NCI-H2029 treated with DMSO at 0.1 percent for 48 hours (cell line): ENCODE results near the gene HBA1.
"Not testable (repeated sequence)": the region's sequence is repeated elsewhere in the genome, so short reads cannot be mapped to it uniquely, and the experiment has no call there.

Source experiments
- DNase-seq: peaks from one replicate; lab custom pipeline; 2025; lab: John Stamatoyannopoulos, UW

The HBA1 gene

DNA sequence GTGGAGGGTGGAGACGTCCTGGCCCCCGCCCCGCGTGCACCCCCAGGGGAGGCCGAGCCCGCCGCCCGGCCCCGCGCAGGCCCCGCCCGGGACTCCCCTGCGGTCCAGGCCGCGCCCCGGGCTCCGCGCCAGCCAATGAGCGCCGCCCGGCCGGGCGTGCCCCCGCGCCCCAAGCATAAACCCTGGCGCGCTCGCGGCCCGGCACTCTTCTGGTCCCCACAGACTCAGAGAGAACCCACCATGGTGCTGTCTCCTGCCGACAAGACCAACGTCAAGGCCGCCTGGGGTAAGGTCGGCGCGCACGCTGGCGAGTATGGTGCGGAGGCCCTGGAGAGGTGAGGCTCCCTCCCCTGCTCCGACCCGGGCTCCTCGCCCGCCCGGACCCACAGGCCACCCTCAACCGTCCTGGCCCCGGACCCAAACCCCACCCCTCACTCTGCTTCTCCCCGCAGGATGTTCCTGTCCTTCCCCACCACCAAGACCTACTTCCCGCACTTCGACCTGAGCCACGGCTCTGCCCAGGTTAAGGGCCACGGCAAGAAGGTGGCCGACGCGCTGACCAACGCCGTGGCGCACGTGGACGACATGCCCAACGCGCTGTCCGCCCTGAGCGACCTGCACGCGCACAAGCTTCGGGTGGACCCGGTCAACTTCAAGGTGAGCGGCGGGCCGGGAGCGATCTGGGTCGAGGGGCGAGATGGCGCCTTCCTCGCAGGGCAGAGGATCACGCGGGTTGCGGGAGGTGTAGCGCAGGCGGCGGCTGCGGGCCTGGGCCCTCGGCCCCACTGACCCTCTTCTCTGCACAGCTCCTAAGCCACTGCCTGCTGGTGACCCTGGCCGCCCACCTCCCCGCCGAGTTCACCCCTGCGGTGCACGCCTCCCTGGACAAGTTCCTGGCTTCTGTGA is at the start of gene HBA1:
Gene HBA1, plus strand, starts transcription at position 204 of the 906 bp plus-strand sequence. Its CDS starts 37 bp downstream, at position 241.
- not testable (repeated sequence) for DNase-seq

GRCh38 chr16:129075-129474 is 47.4 kb upstream of the HBA1 start:
- no peak for DNase-seq

- no peak for DNase-seq
Measured at GRCh38 chr16:130533-131173, 45.8 kb upstream of the HBA1 start.

GRCh38 chr16:132120-132519 is 44.4 kb upstream of the HBA1 start:
- DNase-seq: no peak

GRCh38 chr16:133716-134115 is 42.8 kb upstream of the HBA1 start:
- DNase-seq: no peak

DNA sequence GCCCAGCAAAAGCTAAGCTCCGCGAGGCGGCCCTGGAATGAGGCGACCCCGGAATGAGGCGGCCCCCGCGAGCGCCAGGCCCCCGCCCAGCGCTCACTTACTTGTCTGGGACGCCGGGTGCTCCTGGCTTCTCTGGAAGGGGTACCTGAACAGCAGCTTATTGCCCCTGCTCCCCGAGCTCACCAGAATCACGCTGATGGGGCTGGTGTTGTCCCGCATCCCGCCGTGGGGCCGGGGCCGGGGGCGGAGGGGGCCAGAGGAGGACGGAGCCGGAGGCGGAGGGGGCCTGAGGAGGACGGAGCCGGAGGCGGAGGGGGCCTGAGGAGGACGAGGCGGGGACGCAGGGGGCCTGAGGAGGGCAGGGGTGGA is 38.4 kb upstream of the HBA1 start:
- DNase-seq: no peak

- DNase-seq: no peak
Measured at GRCh38 chr16:140175-140857, 36.2 kb upstream of the HBA1 start.

DNA sequence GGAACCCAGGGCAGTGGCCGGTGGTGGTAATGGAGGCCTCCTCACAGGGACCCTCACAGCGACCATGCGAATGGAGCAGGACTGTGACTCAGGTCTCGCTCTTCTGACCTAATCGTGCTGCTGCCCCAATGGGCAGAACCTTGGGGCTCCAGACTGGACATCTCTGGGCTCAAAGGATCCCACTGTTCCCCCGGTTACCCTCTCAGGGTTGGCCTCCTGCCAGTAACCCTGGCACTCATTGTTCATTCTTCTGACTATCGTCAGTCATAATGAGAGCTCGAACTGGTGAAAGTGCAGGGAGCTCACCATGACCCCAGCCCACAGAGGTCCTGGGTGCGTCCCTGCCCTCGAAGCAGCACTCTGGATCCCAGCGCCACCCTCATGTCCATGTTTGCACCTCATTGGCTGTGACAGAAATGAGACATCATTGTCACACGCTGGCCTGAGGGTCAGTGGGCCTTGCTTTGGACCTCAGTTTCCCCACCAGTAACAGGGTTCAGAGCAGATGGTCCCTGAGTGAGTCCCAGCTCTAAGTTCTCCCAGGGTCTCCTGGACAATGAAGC is 34.0 kb upstream of the HBA1 start:
- no peak for DNase-seq

DNA sequence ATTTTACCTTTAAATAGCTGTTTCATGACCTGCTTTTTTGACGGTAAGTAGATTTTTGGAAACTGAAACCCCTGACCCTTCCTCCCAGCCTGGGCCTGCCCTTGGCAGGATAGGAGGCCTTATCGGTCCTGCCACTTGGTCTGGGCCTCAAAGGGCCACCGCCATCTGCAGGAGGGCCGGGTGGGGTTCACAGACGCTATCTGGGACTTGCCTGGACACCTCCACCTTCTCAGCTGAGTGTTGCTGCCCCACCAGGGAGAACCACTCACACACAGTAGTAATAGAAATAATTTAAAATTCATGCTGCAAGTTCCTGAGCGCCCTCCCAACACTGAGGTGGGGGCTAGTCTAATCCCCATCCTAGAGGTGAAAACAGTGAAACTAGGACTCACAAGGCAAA is 33.4 kb upstream of the HBA1 start:
- no peak for DNase-seq

DNA sequence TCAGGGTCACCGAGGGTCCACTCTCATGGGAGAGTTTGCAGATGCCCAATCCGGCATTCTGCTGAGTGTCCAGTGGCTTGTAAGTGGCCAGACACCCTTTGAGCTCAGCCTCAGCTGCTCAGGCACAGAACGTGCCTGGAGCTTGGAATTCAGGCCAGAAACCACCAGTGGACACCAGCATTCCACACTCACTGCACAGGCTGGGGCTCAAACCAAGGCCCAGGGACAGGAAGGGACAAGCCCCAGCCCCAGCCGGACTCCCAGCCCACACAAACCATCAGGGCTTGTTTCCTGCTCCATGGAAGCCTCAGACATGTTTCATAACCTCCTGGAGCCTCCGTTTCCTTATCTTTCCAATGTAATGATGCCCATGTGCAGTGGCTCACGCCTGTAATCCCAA is 33.0 kb upstream of the HBA1 start:
- no peak for DNase-seq

DNA sequence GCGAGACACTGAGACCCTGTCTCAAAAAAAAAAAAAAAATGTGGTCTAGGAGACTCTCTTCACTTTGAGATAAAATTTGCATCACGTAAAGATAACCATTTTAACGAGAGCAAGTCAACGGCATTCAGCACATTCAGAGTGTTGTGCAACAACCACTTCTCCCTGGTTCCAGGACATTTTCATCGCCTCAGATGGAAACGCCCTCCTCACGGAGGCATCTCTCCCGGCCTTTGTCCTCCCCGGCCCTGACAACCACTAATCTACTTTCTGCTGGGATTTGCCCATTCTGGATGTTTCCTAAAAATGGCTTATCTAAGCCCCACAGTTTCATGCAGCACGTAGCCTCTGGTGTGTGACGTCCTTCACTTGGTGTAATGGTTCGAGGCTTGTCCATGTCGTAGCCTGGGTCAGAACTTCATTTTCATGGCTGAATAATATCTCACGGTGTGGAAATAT is 31.7 kb upstream of the HBA1 start:
- DNase-seq: no peak

- DNase-seq: no peak
Measured at GRCh38 chr16:146646-147045, 29.8 kb upstream of the HBA1 start.

DNA sequence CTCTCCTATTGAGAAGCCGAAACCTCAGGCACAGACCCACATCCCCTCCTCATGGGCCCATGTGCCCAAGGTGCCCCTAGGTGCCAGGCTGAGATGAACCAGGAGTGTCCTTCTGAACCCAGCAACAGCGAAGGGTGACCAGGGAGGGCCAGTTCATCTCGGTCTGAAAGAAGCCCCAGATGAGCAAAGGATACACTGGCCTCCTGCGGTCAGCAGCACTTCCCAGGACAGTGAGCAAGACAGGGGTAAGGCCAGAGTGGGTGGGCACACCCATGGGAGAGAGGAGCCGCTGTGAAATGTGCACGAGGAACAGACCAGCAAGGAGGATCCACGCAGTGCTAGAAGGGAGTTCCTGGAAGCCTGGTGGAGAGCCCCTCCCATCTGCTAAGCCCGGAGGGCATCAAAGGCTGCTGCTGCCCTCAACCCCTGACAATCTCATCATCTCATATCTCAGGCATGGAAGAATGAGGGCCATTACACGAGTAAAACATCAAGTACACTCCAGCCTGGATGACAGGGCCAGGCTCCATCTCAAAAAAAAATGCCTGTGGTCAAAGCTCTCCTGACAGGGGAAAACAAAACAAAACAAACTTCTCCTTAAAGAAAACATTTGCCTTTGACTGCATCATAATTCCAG is 27.3 kb upstream of the HBA1 start:
- no peak for DNase-seq

DNA sequence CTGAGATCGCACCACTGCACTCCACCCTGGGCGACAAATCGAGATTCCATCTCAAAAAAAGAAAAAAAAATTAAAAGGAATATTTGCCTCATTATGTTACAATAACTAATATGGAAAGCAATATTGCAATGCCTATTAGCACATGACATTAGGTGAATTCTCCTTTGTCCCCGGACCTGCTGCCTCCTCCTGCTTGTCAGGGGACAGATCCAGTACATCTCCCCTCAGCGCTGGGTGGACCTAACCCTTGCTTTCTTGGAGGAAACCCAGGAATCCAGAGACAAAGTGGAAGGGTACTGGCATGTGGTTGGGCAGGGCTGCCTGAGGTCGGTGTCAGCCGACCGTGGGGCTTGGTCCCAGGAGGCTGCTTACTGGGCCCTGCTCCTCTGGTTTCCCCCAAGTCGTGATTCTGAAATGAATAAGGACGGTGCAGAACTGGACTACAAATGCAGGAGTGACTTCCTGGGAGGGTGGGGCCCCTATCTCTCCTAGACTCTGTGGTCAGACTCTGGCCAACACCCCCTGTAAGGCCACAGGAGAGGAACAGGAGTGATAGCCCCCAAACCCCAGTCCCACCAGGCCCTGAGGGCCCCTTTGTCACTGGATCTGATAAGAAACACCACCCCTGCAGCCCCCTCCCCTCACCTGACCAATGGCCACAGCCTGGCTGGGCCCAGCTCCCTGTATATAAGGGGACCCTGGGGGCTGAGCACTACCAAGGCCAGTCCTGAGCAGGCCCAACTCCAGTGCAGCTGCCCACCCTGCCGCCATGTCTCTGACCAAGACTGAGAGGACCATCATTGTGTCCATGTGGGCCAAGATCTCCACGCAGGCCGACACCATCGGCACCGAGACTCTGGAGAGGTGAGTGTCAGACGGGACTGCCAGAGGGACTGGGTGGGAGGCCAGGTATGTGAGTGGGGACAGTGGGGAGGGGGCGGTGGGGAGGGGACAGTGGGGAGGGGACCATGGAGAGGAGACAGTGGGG is 24.0 kb upstream of the HBA1 start, which contains the start of gene HBZ:
Gene HBZ, plus strand, starts transcription at position 504 of the 988 bp plus-strand sequence. Its CDS starts 266 bp downstream, at position 770.
- DNase-seq: no peak

GRCh38 chr16:153129-153521 is 23.4 kb upstream of the HBA1 start:
- DNase-seq: not testable (repeated sequence)

DNA sequence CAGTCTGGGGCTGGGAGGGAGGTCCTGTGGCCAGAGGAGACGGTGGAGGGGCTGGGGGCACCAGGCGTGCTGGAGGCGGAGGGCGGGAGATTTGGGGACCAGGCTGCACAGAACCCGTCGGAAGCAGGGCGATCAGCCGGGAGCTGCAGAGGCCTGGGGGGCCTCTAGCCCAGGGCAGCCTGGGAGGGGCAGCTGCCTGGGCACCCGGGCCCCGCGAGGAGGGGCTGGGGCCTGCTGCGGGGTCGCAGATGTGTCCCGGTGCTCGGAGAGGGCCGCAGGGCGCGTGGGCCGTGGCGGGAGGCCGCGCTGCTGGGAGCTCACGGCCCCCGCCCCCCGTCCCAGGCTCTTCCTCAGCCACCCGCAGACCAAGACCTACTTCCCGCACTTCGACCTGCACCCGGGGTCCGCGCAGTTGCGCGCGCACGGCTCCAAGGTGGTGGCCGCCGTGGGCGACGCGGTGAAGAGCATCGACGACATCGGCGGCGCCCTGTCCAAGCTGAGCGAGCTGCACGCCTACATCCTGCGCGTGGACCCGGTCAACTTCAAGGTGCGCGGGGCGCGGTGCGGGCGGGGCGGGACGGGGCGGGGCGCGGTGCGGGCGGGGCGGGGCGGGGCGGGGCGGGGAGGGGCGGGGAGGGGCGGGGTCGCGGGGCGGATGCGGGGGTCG is 22.8 kb upstream of the HBA1 start:
- DNase-seq: not testable (repeated sequence)

DNA sequence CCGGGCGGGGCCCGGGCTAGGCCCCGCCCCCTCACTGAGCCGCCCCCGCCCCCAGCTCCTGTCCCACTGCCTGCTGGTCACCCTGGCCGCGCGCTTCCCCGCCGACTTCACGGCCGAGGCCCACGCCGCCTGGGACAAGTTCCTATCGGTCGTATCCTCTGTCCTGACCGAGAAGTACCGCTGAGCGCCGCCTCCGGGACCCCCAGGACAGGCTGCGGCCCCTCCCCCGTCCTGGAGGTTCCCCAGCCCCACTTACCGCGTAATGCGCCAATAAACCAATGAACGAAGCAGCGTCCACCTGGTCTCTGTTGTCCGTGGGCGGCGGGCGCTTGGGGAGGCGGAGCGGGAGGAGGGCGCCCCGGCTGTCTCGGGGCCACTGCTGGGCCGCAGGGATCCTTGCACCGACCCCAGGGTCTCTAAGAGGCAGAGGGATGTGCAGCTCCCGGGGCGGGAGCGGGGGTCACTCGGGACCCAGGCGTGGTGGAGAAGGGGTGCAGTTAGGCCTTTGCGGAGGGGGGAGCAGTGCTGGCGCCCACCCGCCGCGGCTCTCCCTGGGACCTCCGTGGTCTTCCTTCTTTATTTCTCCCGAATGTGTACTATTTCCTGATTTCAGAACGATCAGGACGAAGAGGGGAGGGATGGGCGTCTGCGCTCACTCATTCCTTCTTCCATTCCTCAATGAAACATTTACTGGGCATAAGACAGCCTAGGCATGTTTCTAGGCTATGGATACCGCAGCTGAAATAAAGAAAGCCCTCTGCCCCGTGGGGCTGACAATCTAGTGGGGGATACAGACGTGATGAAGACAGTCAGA is 22.1 kb upstream of the HBA1 start:
- no peak for DNase-seq

DNA sequence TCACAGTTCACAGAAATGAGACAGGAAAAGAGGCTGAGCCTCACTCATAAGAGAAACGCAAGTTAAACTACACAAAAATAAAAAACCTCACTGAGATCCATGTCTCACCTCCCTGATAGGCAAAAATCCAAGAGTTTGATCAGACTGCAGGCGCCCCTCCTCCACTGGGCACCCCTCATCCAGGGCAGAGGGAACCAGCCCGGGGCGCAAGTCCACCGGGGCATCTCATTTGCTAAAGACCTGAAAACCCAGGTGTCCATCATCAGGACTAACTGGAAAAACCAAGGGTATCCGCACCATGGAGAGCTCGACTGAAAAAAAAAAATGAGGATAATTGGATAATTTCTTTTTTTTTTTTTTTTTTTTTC is 21.5 kb upstream of the HBA1 start:
- no peak for DNase-seq

- DNase-seq: no peak
Measured at GRCh38 chr16:159136-159849, 17.2 kb upstream of the HBA1 start.
